PC-9 (cell line): ENCODE measurements around the gene RELB.

ENCODE experiments used
- EZH2 ChIP-seq: fragments of 200-600 bp; sonication (generic); IDR thresholded peaks from 2 replicates; pipeline ENCODE4 v1.8.0; 2017; ENCODE audit warnings: antibody characterized with exemption, low read depth
- TF ChIP-seq, protein P1 (sequence below): fragments of 200-600 bp; sonication (generic); conservative IDR thresholded peaks from 2 replicates; pipeline ENCODE4 v1.6.1; 2017; ENCODE audit warnings: mixed run types, antibody characterized with exemption, mild to moderate bottlenecking, moderate library complexity

DNA sequence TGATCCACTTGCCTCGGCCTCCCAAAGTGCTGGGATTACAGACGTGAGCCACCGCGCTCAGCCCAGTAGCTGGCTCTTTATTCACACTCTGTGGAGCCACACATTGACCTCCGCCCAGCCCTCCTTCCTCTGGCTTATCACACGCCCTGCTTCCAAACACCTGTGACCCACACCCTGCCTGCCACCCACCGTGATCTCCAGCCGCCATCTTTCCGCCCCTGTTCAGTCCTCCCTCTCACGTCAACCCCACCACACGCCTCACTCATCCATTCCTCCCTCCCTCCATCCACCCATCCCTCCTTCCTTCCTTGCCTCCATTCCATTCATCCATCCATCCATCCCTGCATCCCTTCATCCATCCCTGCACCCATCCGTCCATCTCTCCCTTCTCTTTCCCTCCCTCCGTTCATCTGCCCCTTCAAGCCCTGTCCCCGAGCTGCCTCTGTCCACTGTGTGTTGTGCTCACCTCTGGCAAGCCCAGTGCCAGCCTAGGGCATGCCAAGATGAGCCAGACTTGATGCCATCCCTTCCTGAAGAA lies 57.4 kb downstream of the RELB start:
- TF ChIP-seq, protein P1, sequence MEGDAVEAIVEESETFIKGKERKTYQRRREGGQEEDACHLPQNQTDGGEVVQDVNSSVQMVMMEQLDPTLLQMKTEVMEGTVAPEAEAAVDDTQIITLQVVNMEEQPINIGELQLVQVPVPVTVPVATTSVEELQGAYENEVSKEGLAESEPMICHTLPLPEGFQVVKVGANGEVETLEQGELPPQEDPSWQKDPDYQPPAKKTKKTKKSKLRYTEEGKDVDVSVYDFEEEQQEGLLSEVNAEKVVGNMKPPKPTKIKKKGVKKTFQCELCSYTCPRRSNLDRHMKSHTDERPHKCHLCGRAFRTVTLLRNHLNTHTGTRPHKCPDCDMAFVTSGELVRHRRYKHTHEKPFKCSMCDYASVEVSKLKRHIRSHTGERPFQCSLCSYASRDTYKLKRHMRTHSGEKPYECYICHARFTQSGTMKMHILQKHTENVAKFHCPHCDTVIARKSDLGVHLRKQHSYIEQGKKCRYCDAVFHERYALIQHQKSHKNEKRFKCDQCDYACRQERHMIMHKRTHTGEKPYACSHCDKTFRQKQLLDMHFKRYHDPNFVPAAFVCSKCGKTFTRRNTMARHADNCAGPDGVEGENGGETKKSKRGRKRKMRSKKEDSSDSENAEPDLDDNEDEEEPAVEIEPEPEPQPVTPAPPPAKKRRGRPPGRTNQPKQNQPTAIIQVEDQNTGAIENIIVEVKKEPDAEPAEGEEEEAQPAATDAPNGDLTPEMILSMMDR, result no peak
- TF ChIP-seq EZH2, result no peak
